ENCODE data around the gene TPBGL.

Gene TPBGL

GRCh38 chr11:75279273-75279672 is 38.7 kb downstream of the TPBGL start:
- TF ChIP-seq CTCF (IDR thresholded peaks at IDR 0.05; ENCODE audit: low read depth, low read length), result no peak
- DNase-seq (ENCODE audit: extremely low read depth, low read depth), result no peak

GRCh38 chr11:75280227-75280701 is 39.7 kb downstream of the TPBGL start:
- no peak for DNase-seq (ENCODE audit: extremely low read depth, low read depth)

GRCh38 chr11:75280770-75281468 is 40.3 kb downstream of the TPBGL start:
- no peak for DNase-seq (ENCODE audit: extremely low read depth, low read depth)
- TF ChIP-seq CTCF (IDR thresholded peaks at IDR 0.05; ENCODE audit: low read depth, low read length), result no peak

More at GRCh38 chr11:75280227-75280701, 39.7 kb downstream of the TPBGL start:
- peak; percentile 97 for TF ChIP-seq CTCF (IDR thresholded peaks at IDR 0.05; ENCODE audit: low read depth, low read length)

GRCh38 chr11:75281469-75282095 is 41.0 kb downstream of the TPBGL start:
- TF ChIP-seq CTCF (IDR thresholded peaks at IDR 0.05; ENCODE audit: low read depth, low read length), result no peak
- no peak for DNase-seq (ENCODE audit: extremely low read depth, low read depth)

- no peak for TF ChIP-seq CTCF (IDR thresholded peaks at IDR 0.05; ENCODE audit: low read depth, low read length)
These were observed 42.9 kb downstream of the TPBGL start for GRCh38 chr11:75283391-75283931.

GRCh38 chr11:75285776-75286360 is 45.3 kb downstream of the TPBGL start:
- no peak for DNase-seq (ENCODE audit: extremely low read depth, low read depth)
- TF ChIP-seq CTCF (IDR thresholded peaks at IDR 0.05; ENCODE audit: low read depth, low read length), result no peak

More at GRCh38 chr11:75283391-75283931, 42.9 kb downstream of the TPBGL start:
- DNase-seq (ENCODE audit: extremely low read depth, low read depth), result no peak
